ENCODE results near the gene DENND2C.

The DENND2C gene

GRCh38 chr1:114540272-114540671 lies 129.6 kb downstream of the DENND2C start:
- DNase-seq = no peak

- DNase-seq = no peak
These were observed 133.8 kb downstream of the DENND2C start for GRCh38 chr1:114536043-114536442.

- DNase-seq = no peak
These were observed 134.4 kb downstream of the DENND2C start for GRCh38 chr1:114535401-114535800.

Data from suppressor macrophage (primary cell).